Measurements from ENCODE around the gene SLC6A20. TPM values are rescaled to one million over a fixed set of nuclear protein-coding genes. Genes with fewer than 3 reads are reported as not detected.

Gene SLC6A20
- total RNA-seq, 1 experiment from 2014 or later = 0.09 TPM

DNA sequence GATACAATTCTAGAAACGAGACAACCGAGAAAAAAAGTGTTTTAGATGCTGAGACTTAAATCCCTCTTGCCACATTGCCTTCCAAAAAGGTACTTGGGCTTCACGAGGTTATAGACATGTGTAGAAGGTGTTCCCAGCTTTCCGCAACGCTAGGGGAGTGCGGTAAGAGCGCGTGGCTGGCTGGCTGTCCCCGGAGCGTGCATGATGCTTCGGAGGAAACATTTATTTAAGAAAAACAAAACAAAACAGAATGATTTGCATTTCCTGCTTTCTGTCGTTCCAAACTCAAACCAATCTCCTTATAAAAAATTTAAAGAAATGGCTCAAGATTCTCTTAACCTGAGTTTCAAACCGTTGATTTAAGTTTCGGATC, 841 bp downstream of the SLC6A20 start:
- no peak overlapping the region for H3K56ac ChIP-seq (ENCODE audit: insufficient read length, low read depth, low read length)
- no peak overlapping the region for H4K91ac ChIP-seq (ENCODE audit: insufficient read length, low read depth, low read length)
- no peaks in the 10 kb centered on the region for H3K79me2 ChIP-seq (ENCODE audit: insufficient read depth, low read length)
- H2BK12ac ChIP-seq (ENCODE audit: insufficient read length, low read depth, low read length) = no peak overlapping the region
- Mint-ChIP-seq H3K27ac (no peak overlapping the region), H3K4me1 (peaks cover 9 to 13% of the 10 kb centered on the region in 2 experiments), H3K36me3 (ENCODE audit: insufficient read depth in 1 of 3, low read depth in 3 of 3) (peaks cover 0 to 2% (median 0%) of the 10 kb centered on the region in 3 experiments; a peak in 2 of 7 replicates), H3K9me3 (peaks cover 0 to 4% of the 10 kb centered on the region in 2 experiments; a peak in 4 of 5 replicates), H3K4me3 (peak overlapping the region; percentile 59 to 79), H3K27me3 (ENCODE audit: low read depth) (peaks cover 85% of the 10 kb centered on the region)
- no peaks in the 10 kb centered on the region for H3K4me1 ChIP-seq (ENCODE audit: insufficient read depth, low read length)
- H3K9ac ChIP-seq (ENCODE audit: extremely low read depth, insufficient read length, low read length) = no peak overlapping the region
- H2BK5ac ChIP-seq (ENCODE audit: insufficient read length, low read length) = no peak overlapping the region
- H2BK120ac ChIP-seq (ENCODE audit: low read depth, low read length, poor library complexity, severe bottlenecking) = no peak overlapping the region
- TF ChIP-seq, protein P1, sequence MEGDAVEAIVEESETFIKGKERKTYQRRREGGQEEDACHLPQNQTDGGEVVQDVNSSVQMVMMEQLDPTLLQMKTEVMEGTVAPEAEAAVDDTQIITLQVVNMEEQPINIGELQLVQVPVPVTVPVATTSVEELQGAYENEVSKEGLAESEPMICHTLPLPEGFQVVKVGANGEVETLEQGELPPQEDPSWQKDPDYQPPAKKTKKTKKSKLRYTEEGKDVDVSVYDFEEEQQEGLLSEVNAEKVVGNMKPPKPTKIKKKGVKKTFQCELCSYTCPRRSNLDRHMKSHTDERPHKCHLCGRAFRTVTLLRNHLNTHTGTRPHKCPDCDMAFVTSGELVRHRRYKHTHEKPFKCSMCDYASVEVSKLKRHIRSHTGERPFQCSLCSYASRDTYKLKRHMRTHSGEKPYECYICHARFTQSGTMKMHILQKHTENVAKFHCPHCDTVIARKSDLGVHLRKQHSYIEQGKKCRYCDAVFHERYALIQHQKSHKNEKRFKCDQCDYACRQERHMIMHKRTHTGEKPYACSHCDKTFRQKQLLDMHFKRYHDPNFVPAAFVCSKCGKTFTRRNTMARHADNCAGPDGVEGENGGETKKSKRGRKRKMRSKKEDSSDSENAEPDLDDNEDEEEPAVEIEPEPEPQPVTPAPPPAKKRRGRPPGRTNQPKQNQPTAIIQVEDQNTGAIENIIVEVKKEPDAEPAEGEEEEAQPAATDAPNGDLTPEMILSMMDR (conservative IDR thresholded peaks at IDR 0.05) = no peak
- no peak for DNase-seq
- H3K9me3 ChIP-seq (ENCODE audit: control insufficient read depth, low read depth, low read length) = no peaks in the 10 kb centered on the region
- no peak overlapping the region for H3T11ph ChIP-seq (ENCODE audit: low read length)
- no peak overlapping the region for H2BK20ac ChIP-seq (ENCODE audit: low read depth, low read length, poor library complexity, severe bottlenecking)
- peak overlapping the region; percentile 67 for H3K4me2 ChIP-seq (ENCODE audit: insufficient read depth, insufficient read length, low read length)
- no peak overlapping the region for H2BK15ac ChIP-seq (ENCODE audit: low read depth, low read length)
- no peak overlapping the region for H3K14ac ChIP-seq (ENCODE audit: insufficient read depth, low read length)
- H3K18ac ChIP-seq (ENCODE audit: insufficient read length, low read depth, low read length) = no peak overlapping the region
- H3K4ac ChIP-seq (ENCODE audit: low read depth, low read length) = no peak overlapping the region
- H3K27ac ChIP-seq (ENCODE audit: insufficient read length, low read depth, low read length) = no peak overlapping the region
- H4K20me1 ChIP-seq (ENCODE audit: control insufficient read depth, insufficient read depth, insufficient read length) = no peaks in the 10 kb centered on the region
- no peak overlapping the region for H4K8ac ChIP-seq (replicated peaks; ENCODE audit: insufficient read length, low read depth, low read length)
- H2AFZ ChIP-seq (ENCODE audit: low read length) = no peak overlapping the region
- no CpG with 5 or more reads among the region's 14 CpGs for WGBS (ENCODE audit: extremely low coverage, insufficient read length, low lambda C conversion rate)
- H3K79me1 ChIP-seq (ENCODE audit: insufficient read depth, low read depth, low read length, poor library complexity, severe bottlenecking) = no peaks in the 10 kb centered on the region
- H3K23ac ChIP-seq (ENCODE audit: insufficient read length, low read depth, low read length) = no peak overlapping the region
- peaks cover 32% of the 10 kb centered on the region for H3K27me3 ChIP-seq (ENCODE audit: insufficient read depth, low read length)
- H4K5ac ChIP-seq (ENCODE audit: insufficient read length, low read depth, low read length) = no peak overlapping the region
- peaks cover 8% of the 10 kb centered on the region for H3K23me2 ChIP-seq (ENCODE audit: insufficient read length, low read depth, low read length, poor library complexity, severe bottlenecking)
- H2AK5ac ChIP-seq (ENCODE audit: insufficient read length, low read length) = no peak overlapping the region
